HEK293 (cell line): ENCODE data around the gene KDM4B.

Experiments used
- CTCF ChIA-PET: fragments of 350-600 bp; formaldehyde crosslinking; extraction: SDS; loops from one replicate; lab custom pipeline; 2021; ENCODE audit warnings: antibody characterized with exemption; lab: Yijun Ruan, JAX
- POLR2A ChIA-PET: fragments of 300-600 bp; formaldehyde crosslinking; extraction: SDS; loops from one replicate; lab custom pipeline; 2020; ENCODE audit warnings: antibody characterized with exemption, inconsistent platforms; lab: Yijun Ruan, JAX
- H3K27ac ChIP-seq: fragments of 200-500 bp; sonication (Bioruptor generic); 2 replicates; pipeline ENCODE4 v1.5.1; 2014; ENCODE audit warnings: low read depth, low read length, control low read depth, inconsistent platforms; ENCODE audit errors: extremely low read depth
- H3K36me3 ChIP-seq, 2 experiments: fragments of 200-500 bp in 1 of 2; sonication (Bioruptor generic) in 1 of 2; 1 replicate in 1 of 2; 2 replicates in 1 of 2; pipeline ENCODE4 v1.5.1; 2014 to 2017; ENCODE audit warnings: inconsistent platforms in 2 of 2, low read length in 2 of 2; ENCODE audit not compliant: control insufficient read depth in 2 of 2, insufficient read depth in 1 of 2
- H3K4me1 ChIP-seq: fragments of 200-500 bp; sonication (Bioruptor generic); 2 replicates; pipeline ENCODE4 v1.5.1; 2014; ENCODE audit warnings: mild to moderate bottlenecking, low read length, inconsistent platforms; ENCODE audit not compliant: control insufficient read depth, insufficient read depth
- H3K4me3 ChIP-seq: 2 replicates; pipeline ENCODE4 v1.5.1; 2011; ENCODE audit warnings: low read depth, mild to moderate bottlenecking, control low read depth, low read length, moderate library complexity
- H3K9me3 ChIP-seq: fragments of 200-500 bp; sonication (Bioruptor generic); 2 replicates; pipeline ENCODE4 v1.5.1; 2014; ENCODE audit warnings: low read depth, low read length, inconsistent platforms; ENCODE audit not compliant: control insufficient read depth, insufficient read depth
- BCL6B ChIP-seq: fragments of 450-650 bp; formaldehyde crosslinking; IDR thresholded peaks from 2 replicates; pipeline ENCODE4 v1.5.1; 2017; ENCODE audit warnings: missing biosample characterization, missing genetic modification characterization
- FEZF1 ChIP-seq: fragments of 450-650 bp; formaldehyde crosslinking; IDR thresholded peaks from 2 replicates; pipeline ENCODE4 v1.5.1; 2016; ENCODE audit warnings: missing biosample characterization, missing genetic modification characterization
- HOXC10 ChIP-seq: sonication (generic); formaldehyde crosslinking; IDR thresholded peaks from 2 replicates; pipeline ENCODE4 v1.8.1; 2023; ENCODE audit warnings: mild to moderate bottlenecking, missing genetic modification reagents
- IKZF3 ChIP-seq: fragments of 450-650 bp; IDR thresholded peaks from 2 replicates; pipeline ENCODE4 v1.5.0; 2018; ENCODE audit warnings: missing biosample characterization, mild to moderate bottlenecking, missing genetic modification characterization, moderate library complexity
- KLF7 ChIP-seq: fragments of 450-650 bp; formaldehyde crosslinking; IDR thresholded peaks from 2 replicates; pipeline ENCODE4 v1.5.1; 2016; ENCODE audit warnings: missing biosample characterization, missing genetic modification characterization, borderline replicate concordance
- PRDM4 ChIP-seq: fragments of 450-650 bp; formaldehyde crosslinking; IDR thresholded peaks from 2 replicates; pipeline ENCODE4 v1.5.1; 2017; ENCODE audit warnings: missing biosample characterization, missing genetic modification characterization
- SETDB1 ChIP-seq: IDR thresholded peaks from one replicate; pipeline ENCODE4 v1.6.1; 2017; ENCODE audit warnings: mild to moderate bottlenecking, low read length, moderate library complexity, mixed read lengths; ENCODE audit not compliant: insufficient read length
- ZBTB10 ChIP-seq: fragments of 450-650 bp; formaldehyde crosslinking; IDR thresholded peaks from 2 replicates; pipeline ENCODE4 v1.5.1; 2016; ENCODE audit warnings: missing biosample characterization, missing genetic modification characterization
- ZFHX2 ChIP-seq: fragments of 450-650 bp; formaldehyde crosslinking; conservative IDR thresholded peaks from 2 replicates; pipeline ENCODE4 v1.5.1; 2016; ENCODE audit warnings: missing biosample characterization, missing genetic modification characterization
- ZNF157 ChIP-seq: fragments of 450-650 bp; formaldehyde crosslinking; IDR thresholded peaks from 2 replicates; pipeline ENCODE4 v1.5.1; 2016; ENCODE audit warnings: missing biosample characterization, missing genetic modification characterization
- ZNF221 ChIP-seq: fragments of 450-650 bp; formaldehyde crosslinking; IDR thresholded peaks from 2 replicates; pipeline ENCODE4 v1.5.1; 2017; ENCODE audit warnings: missing biosample characterization, missing genetic modification characterization, borderline replicate concordance
- ZNF223 ChIP-seq: fragments of 450-650 bp; formaldehyde crosslinking; IDR thresholded peaks from 2 replicates; pipeline ENCODE4 v1.5.1; 2016; ENCODE audit warnings: missing biosample characterization, missing genetic modification characterization
- ZNF266 ChIP-seq: fragments of 450-650 bp; formaldehyde crosslinking; IDR thresholded peaks from 2 replicates; pipeline ENCODE4 v1.5.1; 2016; ENCODE audit warnings: missing biosample characterization, missing genetic modification characterization, low read depth
- ZNF433 ChIP-seq: fragments of 450-650 bp; formaldehyde crosslinking; IDR thresholded peaks from 2 replicates; pipeline ENCODE4 v1.5.1; 2016; ENCODE audit warnings: missing biosample characterization, missing genetic modification characterization, low read depth
- ZNF48 ChIP-seq: fragments of 450-650 bp; formaldehyde crosslinking; IDR thresholded peaks from 2 replicates; pipeline ENCODE4 v1.5.1; 2016; ENCODE audit warnings: missing biosample characterization, missing genetic modification characterization
- ZNF529 ChIP-seq: fragments of 450-650 bp; formaldehyde crosslinking; IDR thresholded peaks from 2 replicates; pipeline ENCODE4 v1.5.1; 2017; ENCODE audit warnings: missing genetic modification characterization, missing biosample characterization; ENCODE audit not compliant: insufficient replicate concordance
- ZNF530 ChIP-seq: fragments of 450-650 bp; formaldehyde crosslinking; IDR thresholded peaks from 2 replicates; pipeline ENCODE4 v1.5.1; 2016; ENCODE audit warnings: low read depth, missing biosample characterization, missing genetic modification characterization
- ZNF548 ChIP-seq: fragments of 450-650 bp; formaldehyde crosslinking; IDR thresholded peaks from 2 replicates; pipeline ENCODE4 v1.5.1; 2016; ENCODE audit warnings: missing biosample characterization, missing genetic modification characterization
- ZNF558 ChIP-seq: fragments of 450-650 bp; formaldehyde crosslinking; IDR thresholded peaks from 2 replicates; pipeline ENCODE4 v1.5.1; 2016; ENCODE audit warnings: missing biosample characterization, missing genetic modification characterization
- ZNF654 ChIP-seq: fragments of 450-650 bp; formaldehyde crosslinking; IDR thresholded peaks from 2 replicates; pipeline ENCODE4 v1.5.1; 2016; ENCODE audit warnings: low read depth, missing biosample characterization, missing genetic modification characterization
- ZNF776 ChIP-seq: fragments of 450-650 bp; formaldehyde crosslinking; IDR thresholded peaks from 2 replicates; pipeline ENCODE4 v1.5.0; 2017; ENCODE audit warnings: missing biosample characterization, missing genetic modification characterization, borderline replicate concordance

The KDM4B gene

GRCh38 chr19:5108866-5109265, 140.0 kb downstream of the KDM4B start:
- Histone ChIP-seq H3K4me1 (no peaks in the 10 kb centered on the region), H3K4me3 (no peak overlapping the region), H3K36me3 (peaks cover 0 to 29% of the 10 kb centered on the region in 2 experiments; a peak in 2 of 3 replicates), H3K27ac (no peak overlapping the region), H3K9me3 (no peaks in the 10 kb centered on the region)
- CTCF ChIA-PET, result no interaction called here
- POLR2A ChIA-PET, result no interaction called here
- TF ChIP-seq ZNF530 (tag by site-specific recombination) (no peak), ZNF157 (tag by site-specific recombination) (no peak), FEZF1 (tag by site-specific recombination) (no peak)

- no peaks in the 10 kb centered on the region for H3K9me3 ChIP-seq
Observed at GRCh38 chr19:5109560-5109959, 140.6 kb downstream of the KDM4B start.

More at GRCh38 chr19:5109560-5109959, 140.6 kb downstream of the KDM4B start:
- H3K36me3 ChIP-seq, result peaks cover 0 to 34% of the 10 kb centered on the region in 2 experiments; a peak in 2 of 3 replicates
- H3K4me3 ChIP-seq, result no peak overlapping the region
- H3K27ac ChIP-seq, result no peak overlapping the region
- CTCF ChIA-PET, result interaction anchor here (0.6 to 0.7 kb wide), 2 partner anchors 38 to 71 kb away, joined by 3 read pairs; no protein-coding TSS in a partner anchor
- no peaks in the 10 kb centered on the region for H3K4me1 ChIP-seq
- TF ChIP-seq ZFHX2 (tag by site-specific recombination) (no peak), ZNF223 (tag by site-specific recombination) (no peak), SETDB1 (no peak), ZNF529 (no peak), ZNF548 (tag by site-specific recombination) (no peak), ZNF48 (tag by site-specific recombination) (no peak), ZNF776 (no peak), ZBTB10 (tag by site-specific recombination) (no peak), IKZF3 (no peak), ZNF433 (no peak), ZNF221 (no peak), PRDM4 (tag by site-specific recombination) (no peak), BCL6B (no peak), ZNF266 (tag by site-specific recombination) (no peak), ZNF558 (no peak), ZNF654 (tag by site-specific recombination) (no peak), HOXC10 (CRISPR knock-in tag) (no peak), KLF7 (tag by site-specific recombination) (no peak)
- POLR2A ChIA-PET, result no interaction called here
